ENCODE results near the gene HLTF. TPM values are rescaled to one million over a fixed set of nuclear protein-coding genes. Genes with fewer than 3 reads are reported as not detected.

HLTF gene
- total RNA-seq, 2 donors from 2014 or later: 12.3 to 16.4 TPM

DNA sequence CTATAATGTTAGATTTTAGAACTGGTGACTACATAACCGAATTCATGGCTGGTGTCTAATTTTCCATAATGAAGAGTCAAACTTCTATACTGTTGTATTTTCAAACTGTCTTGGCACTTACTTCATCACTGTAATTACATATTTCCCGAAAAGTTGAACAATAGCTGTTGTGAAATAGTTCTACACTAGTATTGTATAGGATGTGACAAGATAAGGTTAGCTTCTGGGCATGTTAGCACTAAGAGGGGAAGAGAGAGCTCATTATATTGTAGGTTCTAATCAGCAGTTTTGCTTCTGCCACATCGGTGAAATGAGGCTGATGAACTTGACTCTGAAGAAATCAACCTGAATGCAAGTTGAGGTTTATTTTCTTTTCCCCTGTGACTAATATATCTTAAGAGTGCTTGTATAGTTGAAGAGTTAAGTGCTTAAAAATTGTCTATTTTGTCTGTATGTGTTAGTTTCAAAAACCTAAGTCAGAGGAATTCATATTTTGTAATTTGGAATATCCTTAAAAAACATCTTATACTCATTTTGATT lies 86.1 kb downstream of the HLTF start:
- Histone ChIP-seq H3K27me3 (no peaks in the 10 kb centered on the region), H3K36me3 (peaks cover 3% of the 10 kb centered on the region), H3K4me1 (no peaks in the 10 kb centered on the region), H3K27ac (no peak overlapping the region), H3K9me3 (no peaks in the 10 kb centered on the region), H3K4me3 (no peak overlapping the region), H3K9ac (ENCODE audit: low read depth in 2 of 2, low read length in 2 of 2) (no peak overlapping the region)
- DNase-seq: no peak
- TF ChIP-seq, protein P1, sequence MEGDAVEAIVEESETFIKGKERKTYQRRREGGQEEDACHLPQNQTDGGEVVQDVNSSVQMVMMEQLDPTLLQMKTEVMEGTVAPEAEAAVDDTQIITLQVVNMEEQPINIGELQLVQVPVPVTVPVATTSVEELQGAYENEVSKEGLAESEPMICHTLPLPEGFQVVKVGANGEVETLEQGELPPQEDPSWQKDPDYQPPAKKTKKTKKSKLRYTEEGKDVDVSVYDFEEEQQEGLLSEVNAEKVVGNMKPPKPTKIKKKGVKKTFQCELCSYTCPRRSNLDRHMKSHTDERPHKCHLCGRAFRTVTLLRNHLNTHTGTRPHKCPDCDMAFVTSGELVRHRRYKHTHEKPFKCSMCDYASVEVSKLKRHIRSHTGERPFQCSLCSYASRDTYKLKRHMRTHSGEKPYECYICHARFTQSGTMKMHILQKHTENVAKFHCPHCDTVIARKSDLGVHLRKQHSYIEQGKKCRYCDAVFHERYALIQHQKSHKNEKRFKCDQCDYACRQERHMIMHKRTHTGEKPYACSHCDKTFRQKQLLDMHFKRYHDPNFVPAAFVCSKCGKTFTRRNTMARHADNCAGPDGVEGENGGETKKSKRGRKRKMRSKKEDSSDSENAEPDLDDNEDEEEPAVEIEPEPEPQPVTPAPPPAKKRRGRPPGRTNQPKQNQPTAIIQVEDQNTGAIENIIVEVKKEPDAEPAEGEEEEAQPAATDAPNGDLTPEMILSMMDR (IDR thresholded peaks at IDR 0.05): no peak
- intact Hi-C loops (cut with DNase I): no loop called here

DNA sequence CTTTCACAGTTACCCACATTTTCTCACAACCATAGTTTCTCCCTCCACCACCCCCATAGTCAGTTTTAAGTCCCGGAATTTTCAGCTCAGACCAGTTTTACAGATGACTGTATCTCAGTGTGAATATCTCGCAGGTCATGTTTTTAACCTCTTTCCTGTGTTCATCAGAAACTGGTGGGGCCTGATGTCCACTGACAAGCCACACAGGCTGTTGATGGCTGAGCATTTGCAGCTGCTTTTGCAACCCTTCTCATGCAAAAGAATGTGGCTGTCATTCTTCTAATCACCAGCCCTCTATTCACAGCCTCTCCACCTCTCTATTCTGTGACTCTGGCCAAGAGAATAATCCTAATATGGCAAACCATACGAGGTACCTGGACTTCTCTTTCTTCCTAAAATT lies 86.5 kb downstream of the HLTF start:
- Histone ChIP-seq H3K36me3 (peaks cover 3% of the 10 kb centered on the region), H3K9me3 (no peaks in the 10 kb centered on the region), H3K27ac (no peak overlapping the region), H3K4me3 (no peak overlapping the region), H3K9ac (ENCODE audit: low read depth in 2 of 2, low read length in 2 of 2) (no peak overlapping the region), H3K4me1 (no peaks in the 10 kb centered on the region), H3K27me3 (no peaks in the 10 kb centered on the region)
- DNase-seq: no peak
- TF ChIP-seq, protein P1 (IDR thresholded peaks at IDR 0.05): no peak
- intact Hi-C loops (cut with DNase I): loop anchor here (10.0 kb wide), 1 partner anchor 85 kb away; the partner anchor contains the start of gene HLTF

DNA sequence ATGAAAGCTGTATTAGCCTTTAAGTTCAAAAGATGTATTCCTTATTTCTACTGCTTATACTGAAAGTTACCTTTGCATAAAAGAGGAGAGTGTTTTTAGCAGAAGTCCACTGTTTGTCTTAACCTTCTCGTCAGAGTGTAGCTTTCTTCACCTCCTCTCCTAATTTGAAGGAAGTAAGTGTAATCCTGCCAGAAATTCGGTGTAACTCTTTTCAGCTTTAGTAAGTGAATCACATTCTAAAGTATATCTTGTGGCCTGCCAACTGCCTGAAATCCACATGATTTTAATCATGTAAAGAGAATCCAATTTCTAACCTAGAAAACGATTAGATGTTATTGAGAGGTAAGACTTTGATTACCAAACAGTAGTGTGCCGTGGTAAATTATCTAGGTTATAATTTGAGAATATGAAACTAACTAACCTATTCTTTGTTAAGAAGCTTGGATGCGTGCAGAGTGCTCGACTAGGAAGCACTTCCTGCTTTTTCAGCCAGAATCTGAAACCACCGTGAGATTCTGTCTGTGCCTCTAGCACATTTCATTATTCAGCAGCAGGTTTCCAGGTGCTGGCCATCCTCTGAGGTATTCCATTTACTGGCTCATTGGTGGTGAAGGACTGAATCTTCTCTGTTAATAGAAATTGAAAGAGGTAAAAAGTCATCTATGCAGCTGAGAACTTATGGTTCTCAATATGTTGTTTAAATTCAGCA lies 87.5 kb downstream of the HLTF start:
- TF ChIP-seq, protein P1 (IDR thresholded peaks at IDR 0.05): no peak
- H3K4me3 ChIP-seq: no peak overlapping the region
- H3K27ac ChIP-seq: no peak overlapping the region
- no peaks in the 10 kb centered on the region for H3K9me3 ChIP-seq
- H3K27me3 ChIP-seq: no peaks in the 10 kb centered on the region
- no peak overlapping the region for H3K9ac ChIP-seq (ENCODE audit: low read depth in 2 of 2, low read length in 2 of 2)
- peaks cover 3% of the 10 kb centered on the region for H3K36me3 ChIP-seq
- intact Hi-C loops (cut with DNase I): loop anchor here (10.0 kb wide), 1 partner anchor 86 kb away; the partner anchor contains the start of gene HLTF
- no peak for DNase-seq
- no peaks in the 10 kb centered on the region for H3K4me1 ChIP-seq

DNA sequence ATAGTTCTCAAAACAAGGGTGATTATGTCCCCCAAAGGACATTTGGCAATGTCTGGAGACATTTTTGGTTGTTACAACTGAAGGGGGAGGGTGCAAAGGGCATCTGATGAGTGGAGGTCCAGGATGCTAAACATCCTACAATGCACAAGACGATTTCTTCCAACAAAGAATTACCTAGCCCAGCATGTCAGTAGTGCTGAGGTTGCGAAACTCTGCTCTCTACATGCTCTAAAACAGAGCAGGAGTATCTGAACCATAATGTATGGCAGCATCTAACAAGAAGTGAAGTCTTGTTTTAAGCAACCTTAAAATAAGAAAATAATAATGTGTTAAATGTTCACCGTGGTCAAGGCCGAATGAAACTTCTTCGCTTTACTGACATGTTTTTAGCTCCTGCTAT lies 88.0 kb downstream of the HLTF start:
- H3K4me3 ChIP-seq: no peak overlapping the region
- peaks cover 3% of the 10 kb centered on the region for H3K36me3 ChIP-seq
- DNase-seq: no peak
- H3K27me3 ChIP-seq: no peaks in the 10 kb centered on the region
- intact Hi-C loops (cut with DNase I): loop anchor here (10.0 kb wide), 1 partner anchor 87 kb away; the partner anchor contains the start of gene HLTF
- no peak overlapping the region for H3K9ac ChIP-seq (ENCODE audit: low read depth in 2 of 2, low read length in 2 of 2)
- H3K27ac ChIP-seq: no peak overlapping the region
- H3K9me3 ChIP-seq: no peaks in the 10 kb centered on the region
- TF ChIP-seq, protein P1 (IDR thresholded peaks at IDR 0.05): no peak
- no peaks in the 10 kb centered on the region for H3K4me1 ChIP-seq

DNA sequence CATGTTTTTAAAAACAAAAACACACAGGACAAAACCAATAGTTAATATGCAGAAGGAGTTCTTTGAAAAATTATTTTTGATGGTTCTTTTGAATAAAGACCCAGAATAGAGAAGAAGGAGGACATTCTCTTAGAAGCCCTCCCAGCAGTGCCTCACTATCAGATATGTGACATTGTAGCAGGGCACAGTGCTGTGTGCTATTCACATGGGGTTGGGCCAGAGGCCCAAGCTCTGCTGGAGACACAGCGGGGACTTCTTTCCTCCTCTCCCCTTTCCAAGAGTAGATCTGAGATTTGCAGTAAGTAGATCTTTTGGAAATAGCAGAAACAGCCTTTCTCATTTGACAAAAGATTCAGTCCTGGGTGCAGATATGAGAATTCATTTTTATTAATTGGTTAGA lies 88.7 kb downstream of the HLTF start:
- Histone ChIP-seq H3K9ac (ENCODE audit: low read depth in 2 of 2, low read length in 2 of 2) (no peak overlapping the region), H3K36me3 (peaks cover 3% of the 10 kb centered on the region), H3K4me1 (no peaks in the 10 kb centered on the region), H3K4me3 (no peak overlapping the region), H3K9me3 (no peaks in the 10 kb centered on the region), H3K27me3 (no peaks in the 10 kb centered on the region), H3K27ac (no peak overlapping the region)
- TF ChIP-seq, protein P1 (IDR thresholded peaks at IDR 0.05): no peak
- intact Hi-C loops (cut with DNase I): loop anchor here (10.0 kb wide), 1 partner anchor 87 kb away; the partner anchor contains the start of gene HLTF
- no peak for DNase-seq
